ENCODE measurements around the gene SLC2A4RG. TPM values are rescaled to one million over a fixed set of nuclear protein-coding genes. Genes with fewer than 3 reads are reported as not detected.

The SLC2A4RG gene
- total and polyA plus RNA-seq, 2 of the 13 experiments (the other 11 are each of a cell fraction or from before 2014, with no cell fraction given), result 91.4 to 95.9 TPM

- Histone ChIP-seq H3K4me1 (ENCODE audit: insufficient read depth, low read length) (peaks cover 22% of the 10 kb centered on the region), H3K4me3 (replicated peaks in 1 of 3; ENCODE audit: insufficient read depth in 1 of 3, low read depth in 2 of 3, low read length in 3 of 3) (no peak overlapping the region), H2AFZ (ENCODE audit: low read length) (no peak overlapping the region), H3K27me3 (ENCODE audit: control insufficient read depth in 1 of 2, insufficient read depth in 2 of 2, low read length in 2 of 2) (no peaks in the 10 kb centered on the region; a peak in 1 of 5 replicates), H3K36me3 (replicated peaks in 1 of 2; ENCODE audit: control insufficient read depth in 1 of 2, insufficient read depth in 2 of 2, low read length in 2 of 2) (peaks cover 20 to 38% of the 10 kb centered on the region in 2 experiments), H3K4me2 (ENCODE audit: low read depth, low read length) (no peak overlapping the region), H3K9me3 (ENCODE audit: low read length) (no peaks in the 10 kb centered on the region), H3K79me2 (ENCODE audit: insufficient read depth, low read length) (peaks cover 38% of the 10 kb centered on the region), H3K9ac (ENCODE audit: insufficient read depth, low read depth, low read length) (no peak overlapping the region), H3K27ac (ENCODE audit: extremely low read length, insufficient read depth, low read length) (no peak overlapping the region), H4K20me1 (ENCODE audit: insufficient read depth, low read length) (peaks cover 10% of the 10 kb centered on the region; the same call in 1 of the 2 replicates)
- 77% methylated on average over 6 of the region's 6 CpGs for WGBS (ENCODE audit: low lambda C conversion rate)
- DNase-seq (ENCODE audit: low spot score) (no peak), FAIRE-seq (no peak), ATAC-seq (no peak)
- POLR2A ChIA-PET, result interaction anchor here (1.5 to 12.4 kb wide), 2 partner anchors 31 to 40 kb away, joined by 5 to 190 read pairs; partner anchors contain the start of genes LIME1 and SLC2A4RG
- TF ChIP-seq ZNF691 (CRISPR knock-in tag; IDR thresholded peaks at IDR 0.05; ENCODE audit: borderline replicate concordance, low read depth) (0 out of 2 replicates have a peak, but pooled peaks have one; percentile 50), THAP8 (CRISPR knock-in tag; IDR thresholded peaks at IDR 0.05; ENCODE audit: borderline replicate concordance) (no peak), ZBTB49 (CRISPR knock-in tag; IDR thresholded peaks at IDR 0.05; ENCODE audit: borderline replicate concordance) (no peak), ZNF17 (CRISPR knock-in tag; IDR thresholded peaks at IDR 0.05) (no peak), GZF1 (CRISPR knock-in tag; IDR thresholded peaks at IDR 0.05) (no peak), MAFF (IDR thresholded peaks at IDR 0.05; ENCODE audit: low read depth, low read length) (no peak), RBFOX2 (IDR thresholded peaks at IDR 0.05; ENCODE audit: low read depth, low read length) (peak; percentile 65), NKX3-1 (CRISPR knock-in tag; IDR thresholded peaks at IDR 0.05) (no peak), ZNF615 (CRISPR knock-in tag; IDR thresholded peaks at IDR 0.05; ENCODE audit: borderline replicate concordance) (no peak), ZNF180 (CRISPR knock-in tag; IDR thresholded peaks at IDR 0.05; ENCODE audit: borderline replicate concordance, low read depth) (no peak), ZBTB1 (CRISPR knock-in tag; IDR thresholded peaks at IDR 0.05; ENCODE audit: borderline replicate concordance) (no peak), GATAD1 (CRISPR knock-in tag; IDR thresholded peaks at IDR 0.05) (no peak), ZBTB7B (CRISPR knock-in tag; IDR thresholded peaks at IDR 0.05) (no peak), ELF3 (CRISPR knock-in tag; IDR thresholded peaks at IDR 0.05) (no peak)
- TF ChIP-seq, protein P1, sequence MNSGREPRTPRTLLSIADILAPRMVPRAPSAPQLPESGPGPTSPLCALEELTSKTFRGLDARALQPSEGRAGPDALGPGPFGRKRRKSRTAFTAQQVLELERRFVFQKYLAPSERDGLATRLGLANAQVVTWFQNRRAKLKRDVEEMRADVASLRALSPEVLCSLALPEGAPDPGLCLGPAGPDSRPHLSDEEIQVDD (CRISPR knock-in tag; IDR thresholded peaks at IDR 0.05; ENCODE audit: borderline replicate concordance), result no peak
- intact Hi-C loops (cut with micrococcal nuclease; ENCODE audit: unreplicated experiment) (no loop called here), in situ Hi-C loops (cut with HindIII; ENCODE audit: extremely low pct_ligation_motif_present, low pct_unique_long_range_greater_than_20kb) (loop anchor here (5.0 to 10.0 kb wide), 3 partner anchors 38 to 153 kb away; no protein-coding TSS in a partner anchor)
- BruUV-seq (replicated peaks), result no TSS peak
- CTCF ChIA-PET (ENCODE audit: low intra/inter-chr PET ratio, low total read pairs), result no interaction called here
These were observed 34.8 kb upstream of the SLC2A4RG start for GRCh38 chr20:63704749-63705117.

Data from HepG2 (cell line).